CD4-positive, CD25-positive, alpha-beta regulatory T cell (primary cell): ENCODE measurements around the gene GLI3. TPM values are rescaled to one million over a fixed set of nuclear protein-coding genes. Genes with fewer than 3 reads are reported as not detected.

Experiments
- ATAC-seq, 2 donors: fragments of 150-1000 bp; cut with Tn5 transposase; one replicate each; pipeline ENCODE4 v1.10.0; 2021; ENCODE audit warnings: low read depth in 2 of 2, moderate number of reproducible peaks in 2 of 2, moderate library complexity in 1 of 2
- DNase-seq, 3 donors: peaks; one replicate each; pipeline versions ENCODE4 v3.0.0 to v3.0.0-alpha.2; 2012 to 2022; ENCODE audit warnings: mixed read lengths in 1 of 3
- H3K27ac ChIP-seq: one replicate; pipeline ENCODE4 v1.7.0; 2013; ENCODE audit warnings: mild to moderate bottlenecking, low read length; ENCODE audit not compliant: insufficient read depth, poor library complexity, severe bottlenecking
- H3K27me3 ChIP-seq: one replicate; pipeline ENCODE4 v1.7.0; 2013; ENCODE audit warnings: low read length; ENCODE audit not compliant: control insufficient read depth, insufficient read depth
- H3K36me3 ChIP-seq: one replicate; pipeline ENCODE4 v1.7.0; 2013; ENCODE audit warnings: mild to moderate bottlenecking, low read length, moderate library complexity; ENCODE audit not compliant: control insufficient read depth, insufficient read depth
- H3K4me1 ChIP-seq: 2 replicates; pipeline ENCODE4 v1.7.0; 2013; ENCODE audit warnings: mild to moderate bottlenecking, low read length; ENCODE audit not compliant: insufficient read depth, control insufficient read depth, poor library complexity, severe bottlenecking
- H3K4me3 ChIP-seq: one replicate; pipeline ENCODE4 v1.7.0; 2013; ENCODE audit warnings: low read depth, mild to moderate bottlenecking, low read length, moderate library complexity
- H3K9me3 ChIP-seq, 2 experiments: 1 replicate in 1 of 2; 2 replicates in 1 of 2; pipeline ENCODE4 v1.7.0; 2013; ENCODE audit warnings: low read length in 2 of 2, mild to moderate bottlenecking in 1 of 2, moderate library complexity in 1 of 2; ENCODE audit not compliant: control insufficient read depth in 2 of 2
- H3K27ac Mint-ChIP-seq, 3 donors: one replicate each; pipeline ENCODE4 v1.8.0; 2020 to 2022; ENCODE audit warnings: mild to moderate bottlenecking in 3 of 3, mixed read lengths in 3 of 3, moderate library complexity in 2 of 3
- H3K27me3 Mint-ChIP-seq: one replicate; pipeline ENCODE4 v1.8.0; 2022; ENCODE audit warnings: mild to moderate bottlenecking, mixed read lengths
- H3K36me3 Mint-ChIP-seq: one replicate; pipeline ENCODE4 v1.8.0; 2020; ENCODE audit warnings: mixed read lengths
- H3K4me1 Mint-ChIP-seq, 4 donors: one replicate each; pipeline ENCODE4 v1.8.0; 2020 to 2022; ENCODE audit warnings: mixed read lengths in 4 of 4, mild to moderate bottlenecking in 1 of 4
- H3K4me3 Mint-ChIP-seq, 4 donors: one replicate each; pipeline ENCODE4 v1.8.0; 2020 to 2022; ENCODE audit warnings: mild to moderate bottlenecking in 4 of 4, mixed read lengths in 4 of 4, moderate library complexity in 3 of 4
- H3K9me3 Mint-ChIP-seq, 7 donors: one replicate each; pipeline ENCODE4 v1.8.0; 2020 to 2022; ENCODE audit warnings: mixed read lengths in 7 of 7, mild to moderate bottlenecking in 3 of 7, moderate library complexity in 2 of 7
- polyA plus RNA-seq, 4 donors: library from polyadenylated mRNA; unstranded; fragments of 300-500 nt; fragmentation: Illumina TruSeq; gene quantifications; one replicate each; pipeline ENCODE4 v1.2.3, GENCODE V29; 2021
- total RNA-seq: library from RNA; stranded (reverse); gene quantifications from one replicate; pipeline ENCODE4 v1.2.3, GENCODE V29; 2022

GLI3 gene
- total and polyA plus RNA-seq, 5 donors from 2014 or later: not detected

DNA sequence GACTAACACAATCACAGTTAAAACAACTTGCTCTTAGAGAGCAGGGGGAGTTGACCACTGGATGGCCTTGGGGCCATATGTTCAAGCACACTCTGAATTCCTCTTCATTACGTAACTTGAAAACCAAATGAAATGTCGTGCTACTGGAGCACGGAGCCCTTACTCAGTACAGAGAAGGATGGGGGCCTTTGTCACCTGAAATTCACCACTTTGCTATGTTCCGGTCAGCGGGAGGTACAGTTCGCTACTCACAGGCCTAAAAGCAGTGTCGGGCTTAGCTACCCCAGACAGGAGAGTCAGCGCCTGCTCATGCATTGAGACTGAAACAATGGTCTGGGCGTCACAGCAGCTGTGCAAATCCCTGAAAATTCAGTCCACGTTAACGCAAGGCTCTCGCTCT, 39.6 kb downstream of the GLI3 start:
- H3K27ac Mint-ChIP-seq: no peak overlapping the region
- no peaks in the 10 kb centered on the region for H3K9me3 ChIP-seq
- peaks cover 0 to 11% (median 3%) of the 10 kb centered on the region in 4 donors for H3K4me1 Mint-ChIP-seq
- no peak overlapping the region for H3K4me3 ChIP-seq
- H3K9me3 Mint-ChIP-seq: peaks cover 0 to 2% (median 0%) of the 10 kb centered on the region in 7 donors
- H3K4me1 ChIP-seq: no peaks in the 10 kb centered on the region
- H3K27ac ChIP-seq: no peak overlapping the region
- H3K36me3 ChIP-seq: no peaks in the 10 kb centered on the region
- DNase-seq (no peak), ATAC-seq (no peak)
- H3K27me3 ChIP-seq: no peaks in the 10 kb centered on the region
- no peaks in the 10 kb centered on the region for H3K36me3 Mint-ChIP-seq
- no peaks in the 10 kb centered on the region for H3K27me3 Mint-ChIP-seq
- no peak overlapping the region for H3K4me3 Mint-ChIP-seq

- Histone ChIP-seq H3K4me1 (no peaks in the 10 kb centered on the region), H3K36me3 (no peaks in the 10 kb centered on the region), H3K4me3 (no peak overlapping the region), H3K9me3 (no peaks in the 10 kb centered on the region), H3K27ac (no peak overlapping the region), H3K27me3 (no peaks in the 10 kb centered on the region)
- H3K27me3 Mint-ChIP-seq: no peaks in the 10 kb centered on the region
- H3K4me1 Mint-ChIP-seq: peaks cover 0 to 11% (median 3%) of the 10 kb centered on the region in 4 donors
- no peak overlapping the region for H3K27ac Mint-ChIP-seq
- H3K36me3 Mint-ChIP-seq: no peaks in the 10 kb centered on the region
- DNase-seq (no peak), ATAC-seq (no peak)
- H3K9me3 Mint-ChIP-seq: peaks cover 0 to 2% (median 0%) of the 10 kb centered on the region in 7 donors
- H3K4me3 Mint-ChIP-seq: no peak overlapping the region
Observed at GRCh38 chr7:42194238-42194637, 42.8 kb downstream of the GLI3 start.

DNA sequence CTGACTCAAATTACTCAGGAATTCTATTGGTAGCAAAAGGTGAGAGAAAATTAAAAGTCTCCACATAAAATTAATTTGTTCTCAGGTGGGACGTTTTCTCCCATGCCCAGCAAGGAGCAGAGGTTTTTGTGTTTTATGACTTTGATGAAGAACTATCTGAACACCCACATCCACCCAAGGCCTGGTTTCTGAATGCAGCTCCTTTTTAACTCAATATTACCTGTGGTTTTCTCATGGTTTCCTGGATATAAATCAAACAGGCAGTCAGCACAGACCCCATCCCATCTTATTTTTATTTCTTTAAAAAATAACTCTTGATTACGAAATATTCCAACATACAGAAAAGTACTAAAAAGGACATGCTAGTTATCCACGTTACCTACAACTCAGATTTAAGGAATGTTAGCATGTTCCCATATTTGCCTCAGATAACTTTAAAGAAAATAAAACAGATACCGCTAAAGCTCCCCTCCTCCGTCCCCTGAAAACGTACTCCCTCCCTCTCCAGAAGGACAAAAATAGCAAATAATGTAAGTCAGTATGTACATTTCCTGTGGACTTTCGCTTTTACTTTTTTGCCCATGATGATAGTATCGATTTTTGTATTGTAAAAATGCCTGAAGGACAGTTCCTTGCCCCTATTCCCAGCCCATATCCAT, 43.4 kb downstream of the GLI3 start:
- peak overlapping the region in 1 of 4 donors; percentile 68 for H3K4me3 Mint-ChIP-seq

DNA sequence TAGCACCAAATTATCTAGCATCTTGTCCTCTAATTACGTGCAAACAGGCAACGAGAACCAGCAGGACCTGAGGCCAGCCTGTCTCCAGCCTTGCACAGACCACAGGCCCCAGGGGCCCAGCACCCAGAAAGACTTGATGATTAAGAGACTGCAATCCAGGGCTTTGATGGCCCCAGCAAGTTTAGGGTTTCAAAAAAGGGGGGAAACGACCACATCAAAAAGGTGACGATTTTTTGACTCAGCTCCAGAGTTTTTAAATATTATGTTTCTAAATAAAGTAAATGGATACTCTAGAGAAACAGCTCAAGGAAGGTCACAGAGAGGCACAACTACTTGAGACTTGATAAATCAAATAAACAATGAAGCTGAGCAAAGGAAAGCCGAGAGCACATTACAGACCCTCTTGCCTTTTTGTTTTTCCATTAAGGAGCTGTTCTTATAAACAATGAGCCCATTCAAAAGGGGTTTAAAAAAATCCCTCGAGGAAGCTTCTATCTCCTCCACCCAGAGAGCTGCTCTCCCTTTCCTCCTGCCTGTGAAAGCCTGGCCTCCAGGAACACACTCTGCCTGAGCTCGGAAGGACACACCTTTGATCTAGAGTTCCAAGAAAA, 44.1 kb downstream of the GLI3 start:
- no peak overlapping the region for H3K4me3 Mint-ChIP-seq

More for the DNA sequence above, 43.4 kb downstream of the GLI3 start:
- Mint-ChIP-seq H3K27me3 (no peaks in the 10 kb centered on the region), H3K4me1 (peaks cover 0 to 11% (median 3%) of the 10 kb centered on the region in 4 donors), H3K9me3 (peaks cover 0 to 2% (median 0%) of the 10 kb centered on the region in 7 donors), H3K36me3 (no peaks in the 10 kb centered on the region), H3K27ac (peak overlapping the region in 1 of 3 donors; percentile 17)
- no peak overlapping the region for H3K4me3 ChIP-seq
- H3K36me3 ChIP-seq: no peaks in the 10 kb centered on the region
- no peaks in the 10 kb centered on the region for H3K27me3 ChIP-seq
- DNase-seq: no peak
- no peaks in the 10 kb centered on the region for H3K4me1 ChIP-seq
- no peaks in the 10 kb centered on the region for H3K9me3 ChIP-seq
- no peak for ATAC-seq
- H3K27ac ChIP-seq: no peak overlapping the region

DNA sequence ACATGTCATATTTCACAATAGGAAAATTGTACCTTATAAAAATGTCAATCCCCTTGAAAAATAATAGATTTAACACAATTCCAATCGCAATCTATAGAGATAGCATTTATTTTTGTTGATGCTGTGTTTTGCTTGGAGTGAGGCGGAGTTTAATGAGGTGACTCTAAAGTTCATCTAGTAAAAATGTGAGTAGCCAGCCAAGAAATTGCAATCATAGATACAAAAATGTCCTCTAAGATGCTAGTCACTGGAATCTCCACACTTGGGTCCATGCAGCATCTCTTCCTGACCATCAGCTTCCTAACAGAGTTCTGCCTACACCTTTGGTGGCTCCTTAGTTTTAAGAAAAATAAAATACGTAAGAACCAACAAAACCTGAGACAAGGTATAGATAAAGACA, 44.9 kb downstream of the GLI3 start:
- no peak overlapping the region for H3K27ac Mint-ChIP-seq
- H3K36me3 Mint-ChIP-seq: no peaks in the 10 kb centered on the region
- H3K27me3 ChIP-seq: no peaks in the 10 kb centered on the region
- no peak overlapping the region for H3K4me3 Mint-ChIP-seq
- H3K4me1 Mint-ChIP-seq: peaks cover 0 to 11% (median 3%) of the 10 kb centered on the region in 4 donors
- ATAC-seq (no peak), DNase-seq (no peak)
- H3K9me3 ChIP-seq: no peaks in the 10 kb centered on the region
- no peak overlapping the region for H3K27ac ChIP-seq
- peaks cover 0 to 2% (median 0%) of the 10 kb centered on the region in 7 donors for H3K9me3 Mint-ChIP-seq
- no peaks in the 10 kb centered on the region for H3K36me3 ChIP-seq
- no peak overlapping the region for H3K4me3 ChIP-seq
- no peaks in the 10 kb centered on the region for H3K27me3 Mint-ChIP-seq
- no peaks in the 10 kb centered on the region for H3K4me1 ChIP-seq

More for the DNA sequence above, 44.1 kb downstream of the GLI3 start:
- DNase-seq (no peak), ATAC-seq (no peak)
- peaks cover 0 to 11% (median 3%) of the 10 kb centered on the region in 4 donors for H3K4me1 Mint-ChIP-seq
- no peak overlapping the region for H3K27ac Mint-ChIP-seq
- Histone ChIP-seq H3K27ac (no peak overlapping the region), H3K27me3 (no peaks in the 10 kb centered on the region), H3K4me3 (no peak overlapping the region), H3K36me3 (no peaks in the 10 kb centered on the region), H3K4me1 (no peaks in the 10 kb centered on the region), H3K9me3 (no peaks in the 10 kb centered on the region)
- H3K36me3 Mint-ChIP-seq: no peaks in the 10 kb centered on the region
- H3K27me3 Mint-ChIP-seq: no peaks in the 10 kb centered on the region
- peaks cover 0 to 2% (median 0%) of the 10 kb centered on the region in 7 donors for H3K9me3 Mint-ChIP-seq

DNA sequence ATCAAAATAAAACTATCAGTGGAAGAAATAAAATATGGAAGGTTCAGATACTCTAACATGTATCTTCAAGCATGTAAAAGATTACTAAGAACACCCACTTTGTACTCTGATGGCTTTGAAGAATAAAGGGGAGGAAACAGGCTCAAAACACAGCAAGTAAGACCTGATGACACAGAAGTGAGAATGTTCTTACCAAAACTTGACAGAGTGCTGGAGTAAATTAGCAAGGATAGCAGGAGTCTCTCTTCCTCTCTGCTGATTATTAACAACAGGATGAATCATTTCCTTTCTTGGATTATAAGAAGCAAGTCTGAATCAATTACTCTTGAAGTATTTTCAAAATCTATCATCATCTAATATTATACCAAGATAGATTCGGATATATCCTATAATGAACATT, 47.5 kb downstream of the GLI3 start:
- Histone ChIP-seq H3K4me1 (no peaks in the 10 kb centered on the region), H3K9me3 (no peaks in the 10 kb centered on the region), H3K4me3 (no peak overlapping the region), H3K27me3 (no peaks in the 10 kb centered on the region), H3K36me3 (no peaks in the 10 kb centered on the region), H3K27ac (no peak overlapping the region)
- no peak for DNase-seq
- H3K36me3 Mint-ChIP-seq: no peaks in the 10 kb centered on the region
- no peaks in the 10 kb centered on the region for H3K9me3 Mint-ChIP-seq
- H3K4me1 Mint-ChIP-seq: peaks cover 0 to 7% (median 3%) of the 10 kb centered on the region in 4 donors
- no peaks in the 10 kb centered on the region for H3K27me3 Mint-ChIP-seq
- ATAC-seq: no peak
- no peak overlapping the region for H3K4me3 Mint-ChIP-seq
- H3K27ac Mint-ChIP-seq: no peak overlapping the region

- no peaks in the 10 kb centered on the region for H3K36me3 ChIP-seq
- H3K36me3 Mint-ChIP-seq: no peaks in the 10 kb centered on the region
- DNase-seq (no peak), ATAC-seq (no peak)
- H3K4me3 ChIP-seq: no peak overlapping the region
- no peaks in the 10 kb centered on the region for H3K9me3 ChIP-seq
- H3K27me3 Mint-ChIP-seq: no peaks in the 10 kb centered on the region
- H3K4me3 Mint-ChIP-seq: no peak overlapping the region
- H3K9me3 Mint-ChIP-seq: peaks cover 0 to 1% (median 0%) of the 10 kb centered on the region in 7 donors
- H3K27me3 ChIP-seq: no peaks in the 10 kb centered on the region
- H3K27ac ChIP-seq: no peak overlapping the region
- no peaks in the 10 kb centered on the region for H3K4me1 ChIP-seq
- no peaks in the 10 kb centered on the region for H3K4me1 Mint-ChIP-seq
- no peak overlapping the region for H3K27ac Mint-ChIP-seq
Observed at GRCh38 chr7:42186151-42186550, 50.9 kb downstream of the GLI3 start.

- Mint-ChIP-seq H3K27ac (no peak overlapping the region), H3K36me3 (no peaks in the 10 kb centered on the region), H3K4me1 (no peaks in the 10 kb centered on the region), H3K4me3 (no peak overlapping the region), H3K9me3 (peaks cover 0 to 1% (median 0%) of the 10 kb centered on the region in 7 donors), H3K27me3 (no peaks in the 10 kb centered on the region)
- Histone ChIP-seq H3K36me3 (no peaks in the 10 kb centered on the region), H3K27ac (no peak overlapping the region), H3K4me1 (no peaks in the 10 kb centered on the region), H3K4me3 (no peak overlapping the region), H3K9me3 (no peaks in the 10 kb centered on the region), H3K27me3 (no peaks in the 10 kb centered on the region)
- no peak for ATAC-seq
- DNase-seq: no peak
Observed at GRCh38 chr7:42185726-42186125, 51.3 kb downstream of the GLI3 start.
